Measurements from ENCODE around the gene RALBP1.
A peak's percentile ranks its signal among the peaks of the same experiment; 100 is the strongest.
"Not testable (repeated sequence)": the region's sequence is repeated elsewhere in the genome, so short reads cannot be mapped to it uniquely, and the experiment has no call there.

RALBP1 gene

DNA sequence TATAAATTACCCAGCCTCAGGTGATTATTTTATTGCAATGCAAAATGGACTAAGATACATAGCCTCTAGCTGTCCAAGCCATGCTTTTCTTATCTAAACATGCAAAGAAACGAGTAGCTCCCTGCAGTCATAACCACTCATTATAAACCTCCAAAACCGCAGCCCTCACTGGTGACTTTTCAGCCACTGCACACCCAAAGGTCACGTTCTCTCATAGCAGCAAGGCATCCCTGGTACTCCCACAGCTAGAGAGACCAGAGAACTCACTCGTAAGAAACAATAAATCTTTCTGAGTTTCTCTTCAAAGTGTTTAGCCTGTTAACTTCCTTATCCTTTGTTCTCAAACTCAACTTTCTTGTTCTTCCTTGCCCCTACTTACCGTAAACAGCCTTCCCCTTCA is 28.5 kb upstream of the RALBP1 start:
- no peaks in the 10 kb centered on the region for H3K79me2 ChIP-seq (ENCODE audit: control insufficient read depth, insufficient read depth, low read length, poor library complexity)
- H3K79me1 ChIP-seq (ENCODE audit: low read length), result no peaks in the 10 kb centered on the region
- H3K18ac ChIP-seq (ENCODE audit: low read length), result no peak overlapping the region
- no CpG with 5 or more reads among the region's 5 CpGs for whole genome bisulfite sequencing (ENCODE audit: extremely low coverage, insufficient coverage, insufficient read length)
- H3K4me3 ChIP-seq (ENCODE audit: low read depth, low read length), result no peak overlapping the region
- no peak overlapping the region for H2BK5ac ChIP-seq (ENCODE audit: low read depth, low read length, poor library complexity)
- H2BK120ac ChIP-seq (ENCODE audit: insufficient read depth, low read length, poor library complexity), result no peak overlapping the region
- H3K9ac ChIP-seq (ENCODE audit: low read length), result no peak overlapping the region
- H4K12ac ChIP-seq (ENCODE audit: low read depth, low read length), result no peak overlapping the region
- no peak overlapping the region for H3K23ac ChIP-seq (ENCODE audit: low read length)
- H3K27ac ChIP-seq (ENCODE audit: low read depth, low read length), result no peak overlapping the region
- peaks cover 2% of the 10 kb centered on the region for H3K9me3 ChIP-seq (ENCODE audit: insufficient read depth, low read depth, low read length)
- H3K4me1 ChIP-seq (ENCODE audit: control insufficient read depth in 1 of 2, insufficient read depth in 2 of 2, low read length in 2 of 2), result no peaks in the 10 kb centered on the region
- no peak for DNase-seq
- H2AK5ac ChIP-seq (ENCODE audit: low read length), result no peak overlapping the region
- no peak overlapping the region for H4K8ac ChIP-seq (ENCODE audit: low read depth, low read length)
- H3K14ac ChIP-seq (ENCODE audit: low read length), result no peak overlapping the region
- H3K4me2 ChIP-seq (ENCODE audit: low read length), result no peak overlapping the region
- no peaks in the 10 kb centered on the region for H3K27me3 ChIP-seq (ENCODE audit: insufficient read depth, low read length)
- H3K36me3 ChIP-seq (ENCODE audit: control insufficient read depth in 1 of 2, insufficient read depth in 2 of 2, low read length in 2 of 2), result no peaks in the 10 kb centered on the region
- H2BK12ac ChIP-seq (ENCODE audit: low read length), result no peak overlapping the region
- no peak overlapping the region for H4K91ac ChIP-seq (ENCODE audit: low read depth, low read length)
- no peak overlapping the region for H2AFZ ChIP-seq (ENCODE audit: insufficient read depth, low read length, poor library complexity)
- H3K4ac ChIP-seq (ENCODE audit: low read depth, low read length), result no peak overlapping the region

GRCh38 chr18:9447334-9447733 is 28.0 kb upstream of the RALBP1 start:
- Histone ChIP-seq H2BK120ac (ENCODE audit: insufficient read depth, low read length, poor library complexity) (no peak overlapping the region), H3K4ac (ENCODE audit: low read depth, low read length) (no peak overlapping the region), H3K79me1 (ENCODE audit: low read length) (no peaks in the 10 kb centered on the region), H4K8ac (ENCODE audit: low read depth, low read length) (no peak overlapping the region), H3K36me3 (ENCODE audit: control insufficient read depth in 1 of 2, insufficient read depth in 2 of 2, low read length in 2 of 2) (no peaks in the 10 kb centered on the region), H4K91ac (ENCODE audit: low read depth, low read length) (no peak overlapping the region), H2BK5ac (ENCODE audit: low read depth, low read length, poor library complexity) (no peak overlapping the region), H3K18ac (ENCODE audit: low read length) (no peak overlapping the region), H3K27ac (ENCODE audit: low read depth, low read length) (no peak overlapping the region), H2BK12ac (ENCODE audit: low read length) (no peak overlapping the region), H3K9me3 (ENCODE audit: insufficient read depth, low read depth, low read length) (peaks cover 2% of the 10 kb centered on the region), H3K23ac (ENCODE audit: low read length) (no peak overlapping the region), H4K12ac (ENCODE audit: low read depth, low read length) (no peak overlapping the region), H3K14ac (ENCODE audit: low read length) (no peak overlapping the region), H2AFZ (ENCODE audit: insufficient read depth, low read length, poor library complexity) (no peak overlapping the region), H3K4me1 (ENCODE audit: control insufficient read depth in 1 of 2, insufficient read depth in 2 of 2, low read length in 2 of 2) (no peaks in the 10 kb centered on the region), H3K4me3 (ENCODE audit: low read depth, low read length) (no peak overlapping the region), H3K79me2 (ENCODE audit: control insufficient read depth, insufficient read depth, low read length, poor library complexity) (no peaks in the 10 kb centered on the region), H3K27me3 (ENCODE audit: insufficient read depth, low read length) (no peaks in the 10 kb centered on the region), H3K4me2 (ENCODE audit: low read length) (no peak overlapping the region), H3K9ac (ENCODE audit: low read length) (no peak overlapping the region), H2AK5ac (ENCODE audit: low read length) (no peak overlapping the region)
- no CpG with 5 or more reads among the region's 7 CpGs for WGBS (ENCODE audit: extremely low coverage, insufficient coverage, insufficient read length)
- DNase-seq, result no peak

DNA sequence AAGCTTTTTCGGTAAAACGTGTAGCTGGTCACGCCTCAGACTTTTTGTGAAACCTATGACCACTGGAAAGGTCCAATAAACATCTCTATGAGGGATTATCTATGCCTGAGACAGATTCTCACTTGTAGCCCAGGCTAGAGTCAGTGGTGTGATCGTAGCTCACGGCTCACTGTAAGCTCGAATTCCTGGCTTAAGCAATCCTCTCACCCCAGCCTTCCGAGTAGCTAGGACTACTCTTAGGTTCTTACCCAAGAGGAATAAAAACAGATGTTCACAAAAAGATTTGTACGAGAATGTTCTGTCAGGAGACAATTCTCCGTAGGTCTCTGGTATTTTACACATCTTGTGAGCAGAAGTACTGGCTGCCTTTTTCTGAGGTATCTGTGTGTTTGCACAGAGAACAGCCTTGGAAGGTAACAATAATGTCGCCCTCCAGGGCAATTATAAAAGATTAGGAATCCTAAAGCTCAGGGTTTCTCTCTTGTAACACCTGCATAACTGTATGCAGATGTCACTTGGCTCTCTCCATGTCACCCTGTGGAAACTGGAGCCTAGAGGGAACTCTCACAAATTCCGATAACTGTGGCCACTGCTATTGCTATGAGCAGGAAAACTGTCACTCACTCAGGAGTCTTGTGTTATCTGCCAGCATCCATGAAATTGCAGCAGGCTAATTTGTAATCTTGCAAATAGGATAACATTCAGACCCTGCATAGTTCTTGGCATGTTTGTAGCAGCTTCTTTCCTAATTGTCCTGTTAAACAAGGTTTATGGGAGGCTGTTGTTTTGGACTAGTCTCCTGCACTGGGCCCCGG is 25.5 kb upstream of the RALBP1 start:
- no peak overlapping the region for H3K4me3 ChIP-seq (ENCODE audit: low read depth, low read length)
- H3K23ac ChIP-seq (ENCODE audit: low read length), result no peak overlapping the region
- H3K9me3 ChIP-seq (ENCODE audit: insufficient read depth, low read depth, low read length), result peaks cover 2% of the 10 kb centered on the region
- no peak overlapping the region for H2BK120ac ChIP-seq (ENCODE audit: insufficient read depth, low read length, poor library complexity)
- H3K9ac ChIP-seq (ENCODE audit: low read length), result no peak overlapping the region
- H4K8ac ChIP-seq (ENCODE audit: low read depth, low read length), result no peak overlapping the region
- no peak overlapping the region for H3K18ac ChIP-seq (ENCODE audit: low read length)
- H2BK5ac ChIP-seq (ENCODE audit: low read depth, low read length, poor library complexity), result no peak overlapping the region
- no peak overlapping the region for H4K12ac ChIP-seq (ENCODE audit: low read depth, low read length)
- H3K36me3 ChIP-seq (ENCODE audit: control insufficient read depth in 1 of 2, insufficient read depth in 2 of 2, low read length in 2 of 2), result no peaks in the 10 kb centered on the region
- no peaks in the 10 kb centered on the region for H3K79me1 ChIP-seq (ENCODE audit: low read length)
- H2AFZ ChIP-seq (ENCODE audit: insufficient read depth, low read length, poor library complexity), result no peak overlapping the region
- H4K91ac ChIP-seq (ENCODE audit: low read depth, low read length), result no peak overlapping the region
- H3K4me1 ChIP-seq (ENCODE audit: control insufficient read depth in 1 of 2, insufficient read depth in 2 of 2, low read length in 2 of 2), result no peaks in the 10 kb centered on the region
- H3K27ac ChIP-seq (ENCODE audit: low read depth, low read length), result no peak overlapping the region
- no peak overlapping the region for H2AK5ac ChIP-seq (ENCODE audit: low read length)
- no peak overlapping the region for H3K14ac ChIP-seq (ENCODE audit: low read length)
- H2BK12ac ChIP-seq (ENCODE audit: low read length), result no peak overlapping the region
- DNase-seq, result peak; percentile 90 to 96
- H3K27me3 ChIP-seq (ENCODE audit: insufficient read depth, low read length), result no peaks in the 10 kb centered on the region
- H3K79me2 ChIP-seq (ENCODE audit: control insufficient read depth, insufficient read depth, low read length, poor library complexity), result no peaks in the 10 kb centered on the region
- no CpG with 5 or more reads among the region's 12 CpGs for WGBS (ENCODE audit: extremely low coverage, insufficient coverage, insufficient read length)
- no peak overlapping the region for H3K4me2 ChIP-seq (ENCODE audit: low read length)
- no peak overlapping the region for H3K4ac ChIP-seq (ENCODE audit: low read depth, low read length)

- H2BK120ac ChIP-seq (ENCODE audit: insufficient read depth, low read length, poor library complexity); H3K27me3 ChIP-seq (ENCODE audit: insufficient read depth, low read length); H4K8ac ChIP-seq (ENCODE audit: low read depth, low read length); H4K91ac ChIP-seq (ENCODE audit: low read depth, low read length); H3K4me1 ChIP-seq (ENCODE audit: control insufficient read depth in 1 of 2, insufficient read depth in 2 of 2, low read length in 2 of 2); H2AFZ ChIP-seq (ENCODE audit: insufficient read depth, low read length, poor library complexity); H3K79me2 ChIP-seq (ENCODE audit: control insufficient read depth, insufficient read depth, low read length, poor library complexity); H3K9me3 ChIP-seq (ENCODE audit: insufficient read depth, low read depth, low read length); DNase-seq; H3K18ac ChIP-seq (ENCODE audit: low read length); H3K27ac ChIP-seq (ENCODE audit: low read depth, low read length); H3K4me3 ChIP-seq (ENCODE audit: low read depth, low read length); H2BK12ac ChIP-seq (ENCODE audit: low read length); H2AK5ac ChIP-seq (ENCODE audit: low read length); H3K36me3 ChIP-seq (ENCODE audit: control insufficient read depth in 1 of 2, insufficient read depth in 2 of 2, low read length in 2 of 2); H4K12ac ChIP-seq (ENCODE audit: low read depth, low read length); H3K4ac ChIP-seq (ENCODE audit: low read depth, low read length); H3K23ac ChIP-seq (ENCODE audit: low read length); H3K79me1 ChIP-seq (ENCODE audit: low read length); H3K14ac ChIP-seq (ENCODE audit: low read length); H2BK5ac ChIP-seq (ENCODE audit: low read depth, low read length, poor library complexity); H3K9ac ChIP-seq (ENCODE audit: low read length); H3K4me2 ChIP-seq (ENCODE audit: low read length): not testable (repeated sequence)
- WGBS (ENCODE audit: extremely low coverage, insufficient coverage, insufficient read length), result no CpG with 5 or more reads among the region's 7 CpGs
Observed at GRCh38 chr18:9450920-9451319, 24.4 kb upstream of the RALBP1 start.
